CD4-positive, alpha-beta T cell treated with Interleukin-1 beta for 1 hour (primary cell): Measurements from ENCODE around the gene CRYBG1.
"Not testable (repeated sequence)": the region's sequence is repeated elsewhere in the genome, so short reads cannot be mapped to it uniquely, and the experiment has no call there.

Experiments
- DNase-seq, 2 donors: peaks; one replicate each; pipeline ENCODE4 v3.0.0-alpha.2; 2020 to 2022

CRYBG1 gene

DNA sequence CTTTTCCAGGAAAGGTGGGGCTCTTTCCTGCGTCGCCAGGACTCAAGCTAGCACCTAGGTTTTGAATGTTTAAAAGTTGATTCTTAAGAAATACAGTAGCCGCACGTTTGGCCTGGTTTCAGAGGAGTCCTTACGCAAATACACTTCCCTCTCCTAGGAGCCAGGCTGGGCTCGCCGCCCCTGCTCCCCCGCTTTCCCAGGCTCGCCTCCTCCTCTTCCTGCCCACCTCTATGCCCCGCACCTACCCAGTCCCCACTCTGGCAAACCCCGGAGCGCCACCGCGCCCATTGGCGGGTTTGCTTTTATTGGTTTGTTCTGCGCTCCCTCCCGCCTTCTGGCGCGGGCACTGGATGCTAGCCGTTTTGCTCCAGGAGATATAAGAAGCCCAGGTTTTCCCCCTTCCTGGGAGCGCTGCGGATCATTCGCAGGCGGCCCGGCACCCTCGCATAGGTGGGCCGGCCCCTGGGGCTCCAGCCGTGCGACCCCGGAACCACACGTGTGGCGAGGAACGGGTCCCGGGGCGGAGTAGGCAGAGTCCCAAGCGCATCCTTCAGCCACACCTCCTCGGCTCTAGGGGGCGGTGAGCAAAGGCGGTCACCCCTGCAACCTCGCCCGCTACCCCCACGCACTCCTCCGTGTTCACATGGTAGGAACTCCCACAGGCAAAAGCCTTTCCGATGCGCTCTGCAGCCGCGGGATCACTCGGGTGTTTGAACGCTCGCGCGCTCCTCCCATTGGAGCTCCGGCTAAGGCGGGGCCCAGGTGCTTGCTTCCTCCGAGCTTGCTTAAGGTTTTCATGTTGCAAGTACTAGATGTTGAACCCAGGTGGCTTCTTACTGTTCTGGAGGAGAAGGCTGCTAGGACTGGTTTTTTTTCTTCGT is 149.8 kb downstream of the CRYBG1 start:
- peak; percentile 67 to 73 for DNase-seq

DNA sequence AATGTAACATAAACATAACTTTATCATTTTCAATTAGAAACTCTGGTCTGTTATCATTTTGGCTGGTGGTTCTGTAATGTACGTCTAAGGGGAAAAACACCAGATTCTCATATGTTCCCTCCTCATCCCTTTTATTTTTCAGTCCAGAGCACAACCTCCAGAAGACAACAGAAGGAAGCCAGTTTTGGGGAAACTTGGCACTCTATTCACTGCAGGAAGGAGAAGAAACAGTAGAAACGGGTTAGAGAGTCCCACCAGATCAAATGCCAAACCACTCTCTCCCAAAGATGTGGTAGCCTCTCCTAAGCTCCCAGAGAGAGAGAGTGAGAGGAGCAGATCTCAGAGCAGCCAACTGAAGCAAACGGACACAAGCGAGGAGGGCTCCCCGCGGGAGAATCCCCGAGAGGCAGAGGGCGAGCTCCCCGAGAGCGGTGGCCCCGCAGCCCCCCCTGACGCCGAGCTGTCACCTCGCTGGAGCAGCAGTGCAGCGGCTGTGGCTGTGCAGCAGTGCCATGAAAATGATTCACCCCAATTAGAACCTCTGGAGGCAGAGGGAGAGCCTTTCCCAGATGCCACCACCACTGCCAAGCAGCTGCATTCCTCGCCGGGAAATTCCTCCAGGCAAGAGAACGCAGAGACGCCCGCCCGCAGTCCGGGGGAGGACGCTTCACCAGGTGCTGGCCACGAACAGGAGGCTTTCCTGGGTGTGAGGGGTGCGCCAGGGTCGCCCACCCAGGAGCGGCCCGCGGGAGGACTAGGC is 151.0 kb downstream of the CRYBG1 start:
- DNase-seq = peak in 1 of 2 donors; percentile 39

DNA sequence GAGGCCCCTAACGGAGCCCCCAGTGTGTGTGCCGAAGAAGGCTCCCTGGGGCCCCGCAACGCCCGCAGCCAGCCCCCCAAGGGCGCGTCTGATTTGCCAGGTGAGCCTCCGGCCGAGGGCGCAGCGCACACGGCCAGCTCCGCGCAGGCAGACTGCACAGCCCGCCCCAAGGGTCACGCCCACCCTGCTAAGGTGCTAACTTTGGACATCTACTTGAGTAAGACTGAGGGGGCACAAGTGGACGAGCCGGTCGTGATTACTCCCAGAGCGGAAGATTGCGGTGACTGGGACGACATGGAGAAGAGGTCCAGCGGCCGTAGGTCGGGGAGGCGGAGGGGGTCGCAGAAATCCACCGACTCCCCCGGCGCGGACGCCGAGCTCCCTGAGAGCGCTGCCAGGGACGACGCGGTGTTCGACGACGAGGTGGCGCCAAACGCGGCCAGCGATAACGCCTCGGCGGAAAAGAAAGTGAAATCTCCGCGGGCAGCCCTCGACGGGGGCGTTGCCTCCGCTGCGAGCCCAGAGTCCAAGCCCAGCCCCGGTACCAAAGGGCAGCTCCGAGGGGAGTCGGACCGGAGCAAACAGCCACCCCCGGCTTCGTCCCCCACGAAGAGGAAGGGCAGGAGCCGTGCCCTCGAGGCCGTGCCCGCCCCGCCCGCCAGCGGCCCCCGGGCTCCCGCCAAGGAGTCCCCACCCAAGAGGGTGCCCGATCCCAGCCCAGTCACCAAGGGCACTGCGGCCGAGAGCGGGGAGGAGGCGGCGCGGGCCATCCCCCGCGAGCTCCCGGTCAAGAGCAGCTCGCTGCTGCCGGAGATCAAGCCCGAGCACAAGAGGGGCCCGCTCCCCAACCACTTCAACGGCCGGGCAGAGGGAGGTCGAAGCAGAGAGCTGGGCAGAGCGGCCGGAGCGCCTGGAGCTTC is 151.8 kb downstream of the CRYBG1 start:
- DNase-seq = peak; percentile 77 to 81

DNA sequence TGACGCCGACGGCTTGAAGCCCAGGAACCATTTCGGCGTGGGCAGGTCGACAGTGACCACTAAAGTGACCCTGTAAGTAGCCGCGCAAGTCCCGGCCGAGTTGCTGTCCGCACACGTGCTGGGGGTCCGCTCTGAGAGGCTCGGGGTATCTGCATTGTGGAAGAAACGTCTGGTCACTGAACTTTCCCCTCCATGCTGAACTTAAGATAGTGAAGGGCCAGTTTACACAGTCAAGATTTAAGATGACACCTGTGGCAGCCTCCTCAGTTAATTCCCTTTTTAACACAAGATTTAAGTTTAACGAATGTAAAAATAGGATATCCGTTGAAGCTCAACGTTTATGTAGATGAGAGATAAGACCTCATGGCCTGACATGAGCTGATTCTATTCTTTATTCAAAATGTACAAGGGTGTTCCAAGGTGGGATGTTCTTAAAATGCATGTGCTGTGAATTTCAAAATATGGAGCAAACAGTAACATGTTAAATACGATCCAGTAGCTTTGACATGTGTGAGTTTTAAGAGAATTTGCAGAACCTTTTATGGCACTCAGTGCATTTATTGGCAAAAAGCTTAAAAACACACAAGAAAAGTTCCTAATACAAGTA is 152.6 kb downstream of the CRYBG1 start:
- DNase-seq = no peak

DNA sequence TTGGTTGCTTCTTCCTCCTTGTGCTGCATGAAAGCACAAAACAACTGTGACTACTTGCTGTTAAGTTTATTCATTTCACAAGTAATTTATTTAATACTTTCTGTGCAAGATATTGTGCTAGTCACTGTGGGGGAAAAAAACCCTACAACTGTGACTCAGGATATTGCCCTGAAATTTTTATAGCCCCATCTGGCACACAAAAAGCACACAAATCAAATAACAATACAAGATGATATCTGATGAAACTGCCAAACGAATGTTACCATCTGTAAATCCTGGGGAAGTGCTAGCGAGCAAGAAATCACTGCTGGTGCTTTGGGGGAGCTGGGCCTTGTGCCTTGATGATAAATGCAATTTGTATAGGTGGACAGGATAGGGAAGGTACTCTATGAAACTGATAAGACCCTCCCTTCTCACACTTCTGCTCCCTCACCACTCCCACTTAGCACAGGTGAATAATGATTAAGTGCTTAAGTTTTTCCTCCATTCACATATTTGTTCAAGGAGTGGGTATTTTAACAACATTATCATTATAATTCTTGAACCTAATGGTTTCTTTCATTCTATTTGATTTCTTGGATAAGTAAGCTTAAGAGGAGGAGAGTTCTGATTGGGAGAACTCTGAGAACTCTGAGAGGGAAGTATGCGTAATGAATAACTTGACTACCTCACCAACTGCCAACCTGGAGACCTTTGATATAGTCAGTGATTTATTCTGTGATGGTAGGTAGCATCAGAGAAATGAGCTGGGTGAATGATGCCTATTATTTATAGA is 153.5 kb downstream of the CRYBG1 start:
- no peak for DNase-seq

DNA sequence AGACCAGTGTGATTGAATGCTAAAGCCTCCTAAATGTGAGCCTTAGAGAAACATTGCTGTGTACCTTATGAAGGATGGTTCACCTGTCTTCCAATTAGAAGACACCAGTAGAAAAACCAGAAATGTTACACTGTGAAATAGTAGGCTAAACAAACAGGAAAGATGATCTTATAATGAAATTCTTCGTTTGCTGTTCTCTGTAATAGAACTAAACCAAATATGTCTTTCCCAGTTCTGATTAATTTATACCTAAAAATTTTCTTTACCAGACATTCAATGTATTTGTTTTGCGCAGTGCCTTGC is 154.0 kb downstream of the CRYBG1 start:
- DNase-seq = no peak

DNA sequence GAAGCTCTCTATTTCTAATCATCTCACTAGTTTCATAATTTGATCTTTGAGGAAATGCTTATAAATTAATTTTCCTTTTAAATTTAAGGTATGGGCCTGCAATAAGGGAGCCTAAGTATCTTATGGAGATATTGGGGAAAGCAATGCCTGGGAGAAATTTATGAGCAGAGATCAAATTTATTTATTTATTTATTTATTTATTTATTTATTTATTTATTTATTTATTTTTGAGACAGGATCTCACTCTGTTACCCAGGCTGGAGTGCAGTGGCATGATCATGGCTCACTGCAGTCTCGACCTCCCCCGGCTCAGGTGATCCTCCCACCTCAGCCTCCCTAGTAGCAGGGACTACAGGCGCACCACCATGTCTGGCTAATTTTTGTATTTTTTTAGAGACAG is 155.1 kb downstream of the CRYBG1 start:
- DNase-seq = not testable (repeated sequence)

DNA sequence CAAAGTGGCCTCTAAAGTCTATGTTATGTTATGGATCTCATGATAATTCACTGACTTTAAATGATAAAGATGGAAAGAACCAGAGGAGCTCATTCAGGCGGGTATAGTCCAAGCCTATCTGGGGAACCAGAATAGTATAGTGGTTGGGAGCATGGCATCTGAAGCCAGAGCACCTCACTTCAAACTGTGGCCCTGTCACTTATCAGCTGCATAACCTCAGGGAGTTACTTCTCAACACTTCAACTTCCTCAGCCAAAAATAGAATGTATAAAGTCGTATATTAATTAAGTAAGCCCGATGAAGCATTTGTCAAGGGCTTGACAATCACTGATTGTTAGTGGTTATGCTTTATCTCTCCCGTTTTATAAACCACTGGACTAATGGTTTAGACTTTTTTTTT is 156.1 kb downstream of the CRYBG1 start:
- DNase-seq = no peak

DNA sequence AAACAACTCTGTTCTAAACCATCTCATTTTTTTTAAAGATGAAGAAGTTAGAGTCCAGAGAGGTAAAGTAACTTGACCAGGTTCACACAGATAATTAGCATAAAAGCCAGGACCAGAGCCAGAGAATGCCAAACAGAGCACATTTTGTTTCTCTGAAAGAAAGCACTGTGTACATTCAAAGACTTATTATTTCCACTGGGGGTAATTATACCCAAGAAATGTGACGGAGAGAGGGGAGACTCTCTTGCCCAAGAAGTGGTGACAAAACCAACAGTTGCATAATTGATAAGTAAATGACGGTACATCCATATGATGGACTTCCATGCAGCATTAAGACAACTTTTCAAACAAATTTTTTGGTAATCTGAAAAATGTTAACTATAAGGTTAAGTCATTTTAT is 157.2 kb downstream of the CRYBG1 start:
- no peak for DNase-seq

DNA sequence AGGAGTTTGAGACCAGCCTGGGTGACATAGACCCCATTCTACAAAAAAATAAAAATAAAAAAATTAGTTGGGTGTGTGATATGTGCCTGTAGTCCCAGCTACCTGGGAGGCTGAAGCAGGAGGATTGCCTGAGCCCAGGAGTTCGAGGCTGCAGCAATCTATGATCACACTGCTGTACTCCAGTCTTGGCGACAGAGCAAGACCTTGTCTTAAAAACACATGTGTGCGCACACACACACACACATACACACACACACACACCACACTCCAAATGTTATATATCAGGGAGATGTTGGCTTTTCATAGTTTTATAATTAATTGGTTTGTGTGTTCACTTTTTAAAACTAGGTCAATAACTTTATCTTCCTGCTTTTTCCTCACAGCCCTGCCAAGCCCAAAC is 158.2 kb downstream of the CRYBG1 start:
- no peak for DNase-seq

DNA sequence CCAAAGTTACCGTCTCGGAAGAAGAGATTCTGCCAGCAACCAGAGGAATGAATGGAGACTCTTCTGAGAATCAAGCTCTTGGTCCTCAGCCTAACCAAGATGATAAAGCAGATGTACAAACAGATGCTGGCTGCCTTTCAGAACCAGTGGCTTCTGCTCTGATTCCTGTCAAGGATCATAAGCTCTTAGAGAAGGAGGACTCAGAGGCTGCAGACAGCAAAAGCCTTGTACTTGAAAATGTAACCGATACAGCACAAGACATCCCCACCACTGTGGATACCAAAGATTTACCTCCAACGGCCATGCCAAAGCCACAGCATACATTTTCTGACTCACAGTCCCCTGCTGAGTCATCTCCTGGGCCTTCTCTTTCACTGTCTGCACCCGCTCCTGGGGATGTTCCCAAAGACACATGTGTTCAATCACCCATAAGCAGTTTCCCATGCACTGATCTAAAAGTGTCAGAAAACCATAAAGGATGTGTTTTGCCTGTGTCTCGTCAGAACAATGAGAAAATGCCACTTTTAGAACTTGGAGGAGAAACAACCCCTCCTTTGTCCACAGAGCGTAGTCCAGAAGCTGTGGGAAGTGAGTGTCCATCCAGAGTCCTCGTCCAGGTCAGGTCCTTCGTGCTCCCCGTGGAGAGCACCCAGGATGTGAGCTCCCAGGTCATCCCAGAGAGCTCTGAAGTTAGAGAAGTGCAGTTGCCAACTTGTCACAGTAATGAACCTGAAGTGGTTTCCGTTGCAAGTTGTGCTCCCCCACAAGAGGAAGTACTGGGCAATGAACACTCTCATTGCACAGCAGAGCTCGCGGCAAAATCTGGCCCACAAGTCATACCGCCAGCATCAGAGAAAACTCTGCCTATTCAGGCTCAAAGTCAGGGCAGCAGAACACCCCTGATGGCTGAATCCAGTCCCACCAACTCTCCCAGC is 159.2 kb downstream of the CRYBG1 start:
- DNase-seq = peak; percentile 79 to 80

DNA sequence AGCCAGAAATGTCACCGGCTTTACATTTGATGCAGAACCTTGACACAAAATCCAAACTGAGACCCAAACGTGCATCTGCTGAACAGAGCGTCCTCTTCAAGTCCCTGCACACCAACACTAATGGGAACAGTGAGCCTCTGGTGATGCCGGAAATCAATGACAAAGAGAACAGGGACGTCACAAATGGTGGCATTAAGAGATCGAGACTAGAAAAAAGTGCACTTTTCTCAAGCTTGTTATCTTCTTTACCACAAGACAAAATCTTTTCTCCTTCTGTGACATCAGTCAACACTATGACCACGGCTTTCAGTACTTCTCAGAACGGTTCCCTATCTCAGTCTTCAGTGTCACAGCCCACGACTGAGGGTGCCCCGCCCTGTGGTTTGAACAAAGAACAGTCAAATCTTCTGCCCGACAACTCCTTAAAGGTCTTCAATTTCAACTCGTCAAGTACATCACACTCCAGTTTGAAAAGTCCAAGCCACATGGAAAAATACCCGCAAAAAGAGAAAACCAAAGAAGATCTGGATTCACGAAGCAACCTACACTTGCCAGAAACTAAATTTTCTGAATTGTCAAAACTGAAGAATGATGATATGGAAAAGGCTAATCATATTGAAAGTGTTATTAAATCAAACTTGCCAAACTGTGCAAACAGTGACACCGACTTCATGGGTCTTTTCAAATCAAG is 160.3 kb downstream of the CRYBG1 start:
- DNase-seq = peak; percentile 87 to 90

DNA sequence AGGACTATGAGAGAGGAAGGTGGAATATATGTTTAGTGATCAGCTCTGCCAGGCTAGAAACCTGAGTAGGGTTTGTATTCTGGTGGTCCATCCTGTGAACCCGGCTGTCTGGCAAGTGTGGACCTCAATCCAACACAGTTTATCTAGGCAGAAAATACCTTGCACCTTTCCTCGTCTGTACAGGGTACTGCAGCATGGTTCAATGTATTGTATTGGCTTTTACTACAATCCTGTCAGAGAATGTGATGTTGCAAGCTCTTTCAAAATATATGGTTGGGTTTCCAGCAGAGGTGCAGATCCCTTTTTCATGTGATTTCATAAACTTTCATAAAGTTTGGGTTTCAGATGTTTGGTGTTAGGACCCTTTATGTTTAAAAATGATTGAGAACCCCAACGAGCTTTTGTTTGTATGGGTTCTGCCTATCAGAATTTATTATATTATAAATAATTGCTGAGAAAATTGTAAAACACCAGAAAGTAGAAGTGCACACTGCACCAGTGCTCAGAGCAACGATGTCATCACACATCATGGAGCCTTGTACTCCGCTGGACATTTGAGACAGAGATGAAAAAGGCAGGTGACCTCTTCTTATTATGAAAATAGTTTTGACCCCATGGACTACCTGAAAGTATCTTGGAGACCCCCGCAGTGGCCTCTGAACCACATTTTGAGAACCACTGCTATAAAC is 162.2 kb downstream of the CRYBG1 start:
- DNase-seq = no peak

DNA sequence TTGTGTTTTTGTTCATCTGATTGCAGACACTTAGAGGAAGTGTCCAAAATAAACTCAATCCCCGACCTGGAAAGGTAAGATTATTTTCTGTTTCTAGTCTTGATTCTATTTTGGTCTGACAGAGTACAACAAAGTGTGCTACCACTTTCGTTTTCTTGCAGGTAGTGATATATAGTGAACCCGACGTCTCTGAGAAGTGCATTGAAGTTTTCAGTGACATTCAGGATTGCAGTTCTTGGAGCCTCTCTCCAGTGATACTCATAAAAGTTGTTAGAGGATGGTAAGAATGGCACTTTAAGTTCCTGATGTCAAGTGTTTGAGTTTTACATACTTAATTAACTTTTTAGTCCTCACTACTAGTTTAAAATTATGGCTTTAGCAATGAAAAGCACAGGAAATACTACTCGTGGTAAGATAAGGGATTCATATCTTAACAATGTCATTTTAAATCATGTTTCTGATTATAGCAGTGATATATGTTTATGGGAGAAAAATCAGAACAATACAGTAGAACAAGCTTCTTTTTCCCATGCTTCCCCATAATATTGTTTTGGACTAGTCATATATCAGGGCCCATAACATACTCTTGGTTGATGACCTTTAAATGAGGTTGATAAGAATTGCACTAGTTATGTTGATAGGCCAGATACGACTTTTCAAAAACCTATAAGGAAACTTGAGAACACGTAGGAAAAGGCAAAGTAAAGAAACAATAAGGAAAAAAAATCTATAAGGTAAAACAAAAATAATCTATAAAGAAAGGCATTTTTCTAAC is 164.8 kb downstream of the CRYBG1 start:
- peak in 1 of 2 donors; percentile 58 for DNase-seq

DNA sequence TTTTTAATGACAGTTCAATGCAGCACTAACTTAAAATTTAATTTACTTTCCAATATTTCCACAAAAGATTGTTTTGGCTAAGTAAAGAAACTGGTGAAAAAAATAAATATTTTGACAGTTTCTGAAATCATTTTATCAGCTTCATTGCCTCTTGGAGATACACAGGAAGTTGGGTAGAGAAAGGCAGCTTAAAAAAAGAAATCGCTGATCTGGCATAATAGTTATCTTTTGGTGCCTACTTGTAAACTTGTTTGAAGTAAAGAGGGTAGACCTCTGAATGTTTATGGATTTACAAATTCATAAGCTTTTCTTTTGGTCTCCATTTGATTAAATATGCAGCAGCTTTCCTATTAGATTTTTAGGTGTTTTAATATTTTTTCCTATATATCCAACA is 165.4 kb downstream of the CRYBG1 start:
- peak in 1 of 2 donors; percentile 49 for DNase-seq

DNA sequence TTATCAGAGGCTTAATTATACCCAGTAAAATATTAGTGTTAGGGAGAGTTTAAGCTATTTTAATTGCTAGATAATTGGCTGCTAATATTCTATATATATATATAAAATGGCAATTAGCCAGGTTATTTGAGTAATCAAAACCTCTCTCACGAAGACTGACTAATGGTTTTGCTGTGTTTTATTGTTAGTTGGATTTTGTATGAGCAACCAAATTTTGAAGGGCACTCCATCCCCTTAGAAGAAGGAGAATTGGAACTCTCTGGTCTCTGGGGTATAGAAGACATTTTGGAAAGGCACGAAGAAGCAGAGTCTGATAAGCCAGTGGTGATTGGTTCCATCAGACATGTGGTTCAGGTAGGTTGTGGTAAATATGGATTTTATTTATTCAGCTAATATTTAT is 166.6 kb downstream of the CRYBG1 start:
- no peak for DNase-seq

DNA sequence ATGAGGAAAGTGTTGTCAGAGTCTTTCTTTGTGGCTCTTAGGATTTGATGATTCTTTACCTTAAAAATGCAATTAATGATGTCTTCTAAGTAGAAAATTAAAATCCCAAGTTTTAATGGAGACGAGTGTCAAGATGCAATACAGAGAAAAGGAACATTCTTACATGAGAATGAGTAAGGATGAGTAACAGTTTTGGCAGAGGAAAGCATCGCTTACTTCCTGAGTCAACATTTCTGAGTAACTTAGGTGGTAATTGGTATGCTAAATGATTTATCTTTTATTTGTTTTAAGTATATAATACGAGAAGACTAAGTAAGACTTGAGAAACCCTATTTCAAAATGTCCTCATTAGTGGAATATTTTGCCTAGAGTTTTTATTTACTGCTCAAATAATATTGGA is 167.5 kb downstream of the CRYBG1 start:
- no peak for DNase-seq

DNA sequence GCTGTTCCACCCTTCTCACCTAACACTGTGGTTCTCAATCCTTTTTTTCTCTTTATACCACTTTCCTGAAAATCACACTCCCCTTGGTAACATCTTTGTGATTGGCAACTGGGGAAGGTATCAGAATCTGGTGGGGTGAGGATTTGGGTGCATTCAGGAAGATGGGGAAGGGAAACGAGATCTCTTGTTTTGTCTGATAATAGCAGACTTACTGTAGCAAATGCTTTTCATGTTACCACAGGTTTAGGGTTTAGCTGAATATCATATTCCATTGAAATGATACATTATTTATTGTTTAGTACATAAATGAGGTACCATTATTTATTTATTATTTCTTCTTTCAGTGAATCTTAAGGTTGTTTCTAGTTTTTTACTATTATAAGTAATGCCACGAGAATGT is 168.0 kb downstream of the CRYBG1 start:
- no peak for DNase-seq

DNA sequence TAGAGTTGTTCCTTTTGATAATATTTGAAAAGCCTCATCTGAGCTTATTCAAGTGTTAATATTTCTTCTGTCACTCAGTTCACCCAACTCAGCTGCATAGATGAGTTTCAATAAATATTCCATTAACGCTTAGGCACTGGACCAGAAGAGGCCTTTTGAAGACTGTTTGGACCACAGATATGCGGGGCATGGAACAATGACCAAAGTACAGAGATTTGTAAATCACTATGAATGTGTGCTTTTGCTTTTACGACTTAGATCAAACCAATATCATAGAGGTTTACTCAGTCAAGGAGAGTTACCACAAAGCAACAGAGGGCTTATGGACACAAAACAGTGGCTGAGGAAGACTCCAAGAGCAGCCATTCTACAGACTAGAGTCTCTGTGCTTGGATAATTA is 168.9 kb downstream of the CRYBG1 start:
- DNase-seq = no peak
